ENCODE measurements around the gene TRIB2. TPM values are rescaled to one million over a fixed set of nuclear protein-coding genes. Genes with fewer than 3 reads are reported as not detected.

The TRIB2 gene
- total and polyA plus RNA-seq, 2 donors (not counting 3 experiments of a cell fraction or from before 2014, with no cell fraction given), result 15.8 to 20.5 TPM

GRCh38 chr2:12731701-12732280 lies 15.1 kb downstream of the TRIB2 start:
- no peak for TF ChIP-seq EZH2 (IDR thresholded peaks at IDR 0.05; ENCODE audit: borderline replicate concordance, low read depth, low read length, severe bottlenecking)
- TF ChIP-seq POLR2AphosphoS5 (IDR thresholded peaks at IDR 0.05; ENCODE audit: insufficient read depth, low read depth, low read length), result no peak
- Histone ChIP-seq H3K9ac (replicated peaks; ENCODE audit: extremely low read depth, insufficient read depth, low read length) (no peak overlapping the region), H3K27me3 (ENCODE audit: control insufficient read depth in 2 of 2, insufficient read depth in 2 of 2, low read length in 2 of 2) (no peaks in the 10 kb centered on the region), H3K36me3 (ENCODE audit: control insufficient read depth in 2 of 2, extremely low read depth in 1 of 2, insufficient read depth in 2 of 2, low read length in 2 of 2) (peaks cover 0 to 18% of the 10 kb centered on the region in 2 experiments), H3K9me3 (replicated peaks; ENCODE audit: control insufficient read depth, insufficient read depth, low read length) (no peaks in the 10 kb centered on the region), H4K20me1 (replicated peaks; ENCODE audit: control insufficient read depth, extremely low read depth, insufficient read depth, low read length) (no peaks in the 10 kb centered on the region), H3K4me1 (ENCODE audit: control insufficient read depth, extremely low read depth, insufficient read depth, low read length) (no peaks in the 10 kb centered on the region), H3K4me2 (ENCODE audit: insufficient read depth, low read length) (no peak overlapping the region), H3K27ac (ENCODE audit: insufficient read depth, low read depth, low read length) (no peak overlapping the region), H3K4me3 (replicated peaks in 1 of 3; ENCODE audit: insufficient read depth in 1 of 3, low read depth in 1 of 3, low read length in 3 of 3) (no peak overlapping the region), H3K9me1 (replicated peaks; ENCODE audit: control insufficient read depth, extremely low read depth, insufficient read depth, low read length) (no peaks in the 10 kb centered on the region), H2AFZ (ENCODE audit: low read depth, low read length) (no peak overlapping the region), H3K79me2 (ENCODE audit: control insufficient read depth, insufficient read depth, low read length) (no peaks in the 10 kb centered on the region)
- intact Hi-C loops (cut with micrococcal nuclease) (no loop called here), dilution Hi-C loops (cut with MboI; ENCODE audit: extremely low pct_ligation_motif_present, low sequenced_read_pairs) (no loop called here)
- CTCF ChIA-PET, result no interaction called here
- POLR2A ChIA-PET, result no interaction called here
- DNase-seq (ENCODE audit: low read depth, low spot score) (no peak), FAIRE-seq (no peak)
- no TSS peak for BruUV-seq (replicated peaks)

GRCh38 chr2:12732651-12733050 lies 15.9 kb downstream of the TRIB2 start:
- no peaks in the 10 kb centered on the region for H3K9me1 ChIP-seq (replicated peaks; ENCODE audit: control insufficient read depth, extremely low read depth, insufficient read depth, low read length)
- CTCF ChIA-PET, result interaction anchor here (1.2 to 2.4 kb wide), 4 partner anchors 13 to 275 kb away, joined by 4 to 8 read pairs (median 4); no protein-coding TSS in a partner anchor
- intact Hi-C loops (cut with micrococcal nuclease), result no loop called here
- no peaks in the 10 kb centered on the region for H3K79me2 ChIP-seq (ENCODE audit: control insufficient read depth, insufficient read depth, low read length)
- peaks cover 0 to 17% of the 10 kb centered on the region in 2 experiments for H3K36me3 ChIP-seq (ENCODE audit: control insufficient read depth in 2 of 2, extremely low read depth in 1 of 2, insufficient read depth in 2 of 2, low read length in 2 of 2)
- BruUV-seq (replicated peaks), result no TSS peak
- no peak overlapping the region for H3K4me3 ChIP-seq (replicated peaks in 1 of 3; ENCODE audit: insufficient read depth in 1 of 3, low read depth in 1 of 3, low read length in 3 of 3)
- no peak for FAIRE-seq
- H3K4me2 ChIP-seq (ENCODE audit: insufficient read depth, low read length), result no peak overlapping the region
- no peaks in the 10 kb centered on the region for H3K9me3 ChIP-seq (replicated peaks; ENCODE audit: control insufficient read depth, insufficient read depth, low read length)
- H3K9ac ChIP-seq (replicated peaks; ENCODE audit: extremely low read depth, insufficient read depth, low read length), result no peak overlapping the region
- no peak overlapping the region for H2AFZ ChIP-seq (ENCODE audit: low read depth, low read length)
- POLR2A ChIA-PET, result no interaction called here
- no peak for DNase-seq (ENCODE audit: low read depth, low spot score)
- H3K27ac ChIP-seq (ENCODE audit: insufficient read depth, low read depth, low read length), result no peak overlapping the region
- H4K20me1 ChIP-seq (replicated peaks; ENCODE audit: control insufficient read depth, extremely low read depth, insufficient read depth, low read length), result no peaks in the 10 kb centered on the region
- H3K27me3 ChIP-seq (ENCODE audit: control insufficient read depth in 2 of 2, insufficient read depth in 2 of 2, low read length in 2 of 2), result no peaks in the 10 kb centered on the region
- dilution Hi-C loops (cut with MboI; ENCODE audit: extremely low pct_ligation_motif_present, low sequenced_read_pairs), result no loop called here
- no peaks in the 10 kb centered on the region for H3K4me1 ChIP-seq (ENCODE audit: control insufficient read depth, extremely low read depth, insufficient read depth, low read length)
- TF ChIP-seq JUN (IDR thresholded peaks at IDR 0.05; ENCODE audit: borderline replicate concordance, insufficient read depth, insufficient read length, low read depth) (no peak), GATA2 (IDR thresholded peaks at IDR 0.05; ENCODE audit: insufficient read depth, insufficient read length, low read depth, low read length) (no peak), MAX (IDR thresholded peaks at IDR 0.05; ENCODE audit: insufficient read depth, insufficient read length) (no peak)
